ENCODE data around the gene IDH1. TPM values are rescaled to one million over a fixed set of nuclear protein-coding genes. Genes with fewer than 3 reads are reported as not detected.
"Not testable (repeated sequence)": the region's sequence is repeated elsewhere in the genome, so short reads cannot be mapped to it uniquely, and the experiment has no call there.

The IDH1 gene
- total RNA-seq, 1 experiment from 2014 or later = 91.2 TPM

- Histone ChIP-seq H3K9me3 (ENCODE audit: control insufficient read depth in 1 of 2, insufficient read depth in 1 of 2, low read depth in 1 of 2, low read length in 2 of 2) (0 out of 4 replicates have a peak, but pooled peaks cover 0 to 3% of the 10 kb centered on the region in 2 experiments), H3K27me3 (ENCODE audit: insufficient read depth, low read length) (no peaks in the 10 kb centered on the region), H3K79me2 (ENCODE audit: insufficient read depth, low read length) (peaks cover 37% of the 10 kb centered on the region), H3K9ac (ENCODE audit: low read length) (peak overlapping the region; percentile 79), H2AFZ (ENCODE audit: low read depth, low read length, poor library complexity, severe bottlenecking) (peak overlapping the region; percentile 86), H3K27ac (ENCODE audit: low read depth, low read length) (peak overlapping the region; percentile 58), H3K4me1 (ENCODE audit: control insufficient read depth in 1 of 2, insufficient read depth in 2 of 2, low read length in 2 of 2) (peaks cover 10 to 29% of the 10 kb centered on the region in 2 experiments), H3K4me2 (ENCODE audit: low read length) (peak overlapping the region; percentile 85), H3K4me3 (replicated peaks in 1 of 2; ENCODE audit: low read depth in 1 of 2, low read length in 2 of 2) (peak overlapping the region; percentile 90 to 91), H4K20me1 (ENCODE audit: insufficient read depth) (no peaks in the 10 kb centered on the region), H3K36me3 (ENCODE audit: control insufficient read depth in 1 of 2, insufficient read depth in 2 of 2, low read length in 2 of 2) (no peaks in the 10 kb centered on the region), H3K9me2 (ENCODE audit: insufficient read depth) (no peaks in the 10 kb centered on the region)
- DNase-seq (ENCODE audit: low read depth, low spot score) (no peak), ATAC-seq (peak; percentile 46)
- TF ChIP-seq TCF7L2 (IDR thresholded peaks at IDR 0.05; ENCODE audit: borderline replicate concordance, extremely low read depth, insufficient read depth, insufficient read length) (no peak), YY1 (IDR thresholded peaks at IDR 0.05; ENCODE audit: extremely low read depth, insufficient replicate concordance, low read depth, low read length) (no peak), POLR2AphosphoS5 (IDR thresholded peaks at IDR 0.05; ENCODE audit: low read depth, low read length) (no peak), ATF3 (IDR thresholded peaks at IDR 0.05) (no peak), SP1 (IDR thresholded peaks at IDR 0.05; ENCODE audit: low read depth) (no peak), EZH2 (IDR thresholded peaks at IDR 0.05) (no peak)
- ChIA-PET POLR2A (interaction anchor here (0.6 to 3.0 kb wide), 4 partner anchors 10 to 1366 kb away, joined by 3 to 16 read pairs (median 5); partner anchors contain the start of gene IDH1), CTCF (interaction anchor here (1.0 to 2.5 kb wide), 3 partner anchors 9 to 163 kb away, joined by 3 to 13 read pairs (median 7); no protein-coding TSS in a partner anchor), RAD21 (ENCODE audit: low non-redundant PET in 1 of 2, low total read pairs in 2 of 2, uncharacterized antibody in 2 of 2, unreplicated experiment in 2 of 2) (no interaction called here)
- intact Hi-C loops (cut with micrococcal nuclease) = loop anchor here (2.0 to 5.0 kb wide), 2 partner anchors 468 to 641 kb away; partner anchors contain the start of gene METTL21A
- TSS peak; percentile 87 for BruUV-seq (replicated peaks)
Observed at GRCh38 chr2:208265371-208265800, 10.5 kb upstream of the IDH1 start.

- intact Hi-C loops (cut with micrococcal nuclease) = loop anchor here (2.0 to 5.0 kb wide), 2 partner anchors 950 to 1075 kb away; no protein-coding TSS in a partner anchor
- H3K27me3 ChIP-seq (ENCODE audit: insufficient read depth, low read length); H2AFZ ChIP-seq (ENCODE audit: low read depth, low read length, poor library complexity, severe bottlenecking); H4K20me1 ChIP-seq (ENCODE audit: insufficient read depth); H3K9ac ChIP-seq (ENCODE audit: low read length); H3K9me2 ChIP-seq (ENCODE audit: insufficient read depth); H3K9me3 ChIP-seq (ENCODE audit: control insufficient read depth in 1 of 2, insufficient read depth in 1 of 2, low read depth in 1 of 2, low read length in 2 of 2); ATAC-seq; H3K4me2 ChIP-seq (ENCODE audit: low read length); DNase-seq (ENCODE audit: low read depth, low spot score); H3K79me2 ChIP-seq (ENCODE audit: insufficient read depth, low read length); H3K27ac ChIP-seq (ENCODE audit: low read depth, low read length); H3K36me3 ChIP-seq (ENCODE audit: control insufficient read depth in 1 of 2, insufficient read depth in 2 of 2, low read length in 2 of 2); POLR2A ChIA-PET; BruUV-seq (replicated peaks); RAD21 ChIA-PET (ENCODE audit: low non-redundant PET in 1 of 2, low total read pairs in 2 of 2, uncharacterized antibody in 2 of 2, unreplicated experiment in 2 of 2); H3K4me3 ChIP-seq (replicated peaks in 1 of 2; ENCODE audit: low read depth in 1 of 2, low read length in 2 of 2): not testable (repeated sequence)
- peaks cover 10 to 20% of the 10 kb centered on the region in 2 experiments; a peak in 3 of 4 replicates for H3K4me1 ChIP-seq (ENCODE audit: control insufficient read depth in 1 of 2, insufficient read depth in 2 of 2, low read length in 2 of 2)
- CTCF ChIA-PET = interaction anchor here (4.4 kb wide), 1 partner anchor 155 kb away, joined by 44 read pairs; no protein-coding TSS in a partner anchor
Observed at GRCh38 chr2:208256849-208257813, 2.3 kb upstream of the IDH1 start.
